ENCODE results near the gene PLPPR4. TPM values are rescaled to one million over a fixed set of nuclear protein-coding genes. Genes with fewer than 3 reads are reported as not detected.

Gene PLPPR4
- total and polyA plus RNA-seq, 8 donors, result 0.24 to 3.1 (median 0.66) TPM

GRCh38 chr1:99233446-99233845, 30.8 kb upstream of the PLPPR4 start:
- Histone ChIP-seq H3K27ac (no peak overlapping the region), H3K27me3 (no peaks in the 10 kb centered on the region), H3K4me1 (no peaks in the 10 kb centered on the region), H3K36me3 (no peaks in the 10 kb centered on the region), H3K4me3 (no peak overlapping the region), H3K9me3 (no peaks in the 10 kb centered on the region)
- WGBS, 2 donors, result 56 to 63% methylated on average over 1 of the region's 1 CpG
- DNase-seq (no peak), ATAC-seq (no peak), FAIRE-seq (no peak)
- TF ChIP-seq CTCF (IDR thresholded peaks at IDR 0.05), result no peak
- intact Hi-C loops (cut with DNase I), result no loop called here

- no peaks in the 10 kb centered on the region for H3K27me3 ChIP-seq
- FAIRE-seq (no peak), DNase-seq (no peak), ATAC-seq (no peak)
- H3K27ac ChIP-seq, result no peak overlapping the region
- no peaks in the 10 kb centered on the region for H3K9me3 ChIP-seq
- no peaks in the 10 kb centered on the region for H3K36me3 ChIP-seq
- intact Hi-C loops (cut with DNase I), result no loop called here
- TF ChIP-seq CTCF (IDR thresholded peaks at IDR 0.05), result no peak
- H3K4me3 ChIP-seq, result no peak overlapping the region
- H3K4me1 ChIP-seq, result no peaks in the 10 kb centered on the region
Observed at GRCh38 chr1:99236756-99237155, 27.5 kb upstream of the PLPPR4 start.

GRCh38 chr1:99239690-99240089, 24.6 kb upstream of the PLPPR4 start:
- no peak for DNase-seq

GRCh38 chr1:99240621-99241020, 23.7 kb upstream of the PLPPR4 start:
- Histone ChIP-seq H3K4me1 (no peaks in the 10 kb centered on the region), H3K27me3 (no peaks in the 10 kb centered on the region), H3K27ac (no peak overlapping the region), H3K36me3 (no peaks in the 10 kb centered on the region), H3K4me3 (no peak overlapping the region), H3K9me3 (no peaks in the 10 kb centered on the region)
- DNase-seq, result no peak
- no peak for TF ChIP-seq CTCF (IDR thresholded peaks at IDR 0.05)
- no peak for FAIRE-seq
- intact Hi-C loops (cut with DNase I), result no loop called here
- WGBS, 2 donors, result 79 to 82% methylated on average over 2 of the region's 2 CpGs
- ATAC-seq, result no peak

More at GRCh38 chr1:99239690-99240089, 24.6 kb upstream of the PLPPR4 start:
- Histone ChIP-seq H3K9me3 (no peaks in the 10 kb centered on the region), H3K4me3 (no peak overlapping the region), H3K4me1 (no peaks in the 10 kb centered on the region), H3K27ac (no peak overlapping the region), H3K36me3 (no peaks in the 10 kb centered on the region), H3K27me3 (no peaks in the 10 kb centered on the region)
- TF ChIP-seq CTCF (IDR thresholded peaks at IDR 0.05), result no peak
- intact Hi-C loops (cut with DNase I), result no loop called here
- 37 to 46% methylated on average over 6 of the region's 6 CpGs for WGBS, 2 donors
- FAIRE-seq (no peak), ATAC-seq (no peak)

- H3K4me3 ChIP-seq, result no peak overlapping the region
- intact Hi-C loops (cut with DNase I), result no loop called here
- H3K27ac ChIP-seq, result no peak overlapping the region
- no peak for DNase-seq
- H3K9me3 ChIP-seq, result no peaks in the 10 kb centered on the region
- no peaks in the 10 kb centered on the region for H3K36me3 ChIP-seq
- peaks cover 0 to 3% (median 0%) of the 10 kb centered on the region in 4 donors for H3K27me3 ChIP-seq
- no peaks in the 10 kb centered on the region for H3K4me1 ChIP-seq
- 66 to 88% methylated on average over 3 of the region's 3 CpGs for WGBS, 2 donors
- TF ChIP-seq CTCF (IDR thresholded peaks at IDR 0.05), result no peak
- FAIRE-seq, result no peak
- no peak for ATAC-seq
Observed at GRCh38 chr1:99246152-99246551, 18.1 kb upstream of the PLPPR4 start.

Measured in pancreas (tissue), 10 donors.